GM03348 (cell line): ENCODE measurements around the gene ZNF438.
"Not testable (repeated sequence)": the region's sequence is repeated elsewhere in the genome, so short reads cannot be mapped to it uniquely, and the experiment has no call there.

Experiments
- DNase-seq: peaks from one replicate; pipeline ENCODE4 v3.0.0; 2012; ENCODE audit warnings: low spot score

The ZNF438 gene, protein sequence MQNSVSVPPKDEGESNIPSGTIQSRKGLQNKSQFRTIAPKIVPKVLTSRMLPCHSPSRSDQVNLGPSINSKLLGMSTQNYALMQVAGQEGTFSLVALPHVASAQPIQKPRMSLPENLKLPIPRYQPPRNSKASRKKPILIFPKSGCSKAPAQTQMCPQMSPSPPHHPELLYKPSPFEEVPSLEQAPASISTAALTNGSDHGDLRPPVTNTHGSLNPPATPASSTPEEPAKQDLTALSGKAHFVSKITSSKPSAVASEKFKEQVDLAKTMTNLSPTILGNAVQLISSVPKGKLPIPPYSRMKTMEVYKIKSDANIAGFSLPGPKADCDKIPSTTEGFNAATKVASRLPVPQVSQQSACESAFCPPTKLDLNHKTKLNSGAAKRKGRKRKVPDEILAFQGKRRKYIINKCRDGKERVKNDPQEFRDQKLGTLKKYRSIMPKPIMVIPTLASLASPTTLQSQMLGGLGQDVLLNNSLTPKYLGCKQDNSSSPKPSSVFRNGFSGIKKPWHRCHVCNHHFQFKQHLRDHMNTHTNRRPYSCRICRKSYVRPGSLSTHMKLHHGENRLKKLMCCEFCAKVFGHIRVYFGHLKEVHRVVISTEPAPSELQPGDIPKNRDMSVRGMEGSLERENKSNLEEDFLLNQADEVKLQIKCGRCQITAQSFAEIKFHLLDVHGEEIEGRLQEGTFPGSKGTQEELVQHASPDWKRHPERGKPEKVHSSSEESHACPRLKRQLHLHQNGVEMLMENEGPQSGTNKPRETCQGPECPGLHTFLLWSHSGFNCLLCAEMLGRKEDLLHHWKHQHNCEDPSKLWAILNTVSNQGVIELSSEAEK

DNA sequence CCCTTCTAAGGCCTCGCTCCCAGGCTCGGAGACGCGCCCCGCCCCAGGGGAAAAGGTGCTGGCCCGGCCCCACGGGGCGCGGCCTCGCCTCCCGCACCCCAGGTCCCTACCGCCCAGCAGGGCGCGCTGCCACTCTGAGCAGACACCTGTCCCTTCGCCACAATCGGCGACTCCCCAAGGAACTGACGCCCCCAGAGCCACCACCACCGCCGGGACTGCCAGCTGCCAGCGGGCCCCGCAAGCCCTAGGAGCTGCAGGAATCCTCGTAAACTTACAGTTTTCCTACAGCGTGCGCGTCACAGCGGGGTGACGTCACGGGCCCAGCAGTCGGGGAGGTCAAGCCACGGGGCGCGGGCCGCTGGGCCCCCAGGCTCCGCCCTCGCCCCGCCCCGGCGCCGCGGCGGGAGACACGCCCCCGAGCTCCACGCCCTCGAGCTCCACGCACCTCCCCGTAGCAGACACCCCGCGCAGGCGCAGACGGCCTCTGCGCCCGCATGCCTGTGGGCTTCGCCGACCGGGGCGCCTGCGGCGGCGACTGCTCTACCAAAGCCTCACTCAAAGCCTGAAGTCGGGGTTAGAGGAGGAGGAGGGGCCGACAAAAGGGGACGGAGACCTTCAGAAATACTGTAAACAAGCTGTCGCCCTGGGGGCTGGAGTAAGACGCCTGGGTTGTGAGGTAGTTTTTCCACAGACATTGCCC is at the start of gene ZNF438:
TSS of gene ZNF438 (minus strand) at position 308 of the 700 bp plus-strand sequence. CDS start 154,831 bp downstream, outside the sequence.
- DNase-seq = peak; percentile 99

DNA sequence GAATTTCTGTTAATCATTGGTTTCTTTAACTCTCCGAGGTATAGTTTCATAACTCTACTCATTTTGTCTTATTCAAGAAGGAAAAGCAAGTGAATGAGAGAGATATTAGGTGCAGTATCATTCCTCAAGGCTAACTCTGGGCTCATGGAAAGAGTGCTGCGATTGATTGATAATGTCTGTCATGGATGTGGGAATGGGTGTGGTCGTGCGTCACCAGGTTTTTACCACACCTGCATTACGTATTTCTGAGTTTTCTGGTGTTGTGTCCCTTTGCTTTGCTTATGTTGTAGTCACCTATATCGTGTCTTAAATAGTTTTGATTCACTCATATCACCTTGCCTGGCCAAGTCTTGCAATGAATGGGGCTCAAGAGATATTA is 44.9 kb upstream of the ZNF438 start:
- DNase-seq = no peak

- no peak for DNase-seq
Observed at GRCh38 chr10:31075881-31076609, 44.4 kb upstream of the ZNF438 start.

DNA sequence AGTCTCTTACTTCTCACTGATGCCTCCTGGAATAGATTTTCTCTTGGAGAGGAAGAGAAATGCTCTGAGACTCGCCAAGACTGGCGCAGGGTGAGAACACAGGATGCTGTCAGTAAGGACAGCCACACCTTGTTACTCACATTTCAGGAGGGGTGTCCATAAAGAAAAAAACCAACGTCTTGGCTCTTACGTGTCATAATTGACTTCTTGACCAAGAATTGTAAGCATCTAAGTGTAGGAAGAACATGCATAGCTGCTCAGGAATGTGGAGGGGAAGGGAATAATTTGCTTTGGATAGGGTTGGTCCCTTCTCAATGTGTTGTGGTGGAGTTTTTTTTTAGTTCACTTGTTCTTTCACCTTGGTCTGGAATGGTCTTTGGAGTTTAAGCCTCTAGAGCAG is 43.8 kb upstream of the ZNF438 start:
- peak; percentile 77 for DNase-seq

- DNase-seq = no peak
Observed at GRCh38 chr10:31074722-31075086, 43.0 kb upstream of the ZNF438 start.

DNA sequence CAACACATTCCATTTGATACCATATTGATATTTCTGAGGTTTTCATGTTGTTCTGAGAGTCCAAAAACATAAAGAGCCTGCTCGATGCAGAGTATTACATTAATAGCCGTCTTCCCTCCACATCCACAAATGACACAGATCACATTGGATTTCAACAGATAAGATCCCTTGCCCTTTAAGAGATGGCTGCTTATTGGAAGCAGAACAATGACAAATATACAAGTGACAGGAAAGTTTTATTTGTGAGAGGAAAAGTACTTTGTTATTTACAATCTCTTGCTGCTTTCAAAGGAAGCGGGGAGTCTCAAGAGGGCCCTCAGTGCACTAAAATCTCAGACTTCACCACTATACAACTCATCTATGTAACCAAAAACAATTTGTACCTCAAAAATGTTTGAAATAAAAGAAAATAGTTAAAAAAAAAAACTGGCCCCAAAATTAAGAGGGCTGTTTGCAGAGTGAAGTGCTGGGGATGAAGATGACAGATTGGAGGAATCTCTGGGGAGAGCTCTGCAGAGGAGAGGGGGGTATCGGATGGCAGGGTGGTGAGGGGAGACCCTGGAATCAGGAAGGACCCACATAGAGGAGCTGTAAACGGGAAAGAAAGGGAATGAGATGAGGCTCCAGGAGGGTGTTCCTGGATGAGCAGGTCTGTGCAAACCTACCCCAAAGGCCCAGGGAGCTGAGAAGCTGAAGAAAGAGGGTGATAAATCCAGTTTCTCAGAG is 42.5 kb upstream of the ZNF438 start:
- no peak for DNase-seq

- no peak for DNase-seq
Observed at GRCh38 chr10:31073211-31073610, 41.5 kb upstream of the ZNF438 start.

DNA sequence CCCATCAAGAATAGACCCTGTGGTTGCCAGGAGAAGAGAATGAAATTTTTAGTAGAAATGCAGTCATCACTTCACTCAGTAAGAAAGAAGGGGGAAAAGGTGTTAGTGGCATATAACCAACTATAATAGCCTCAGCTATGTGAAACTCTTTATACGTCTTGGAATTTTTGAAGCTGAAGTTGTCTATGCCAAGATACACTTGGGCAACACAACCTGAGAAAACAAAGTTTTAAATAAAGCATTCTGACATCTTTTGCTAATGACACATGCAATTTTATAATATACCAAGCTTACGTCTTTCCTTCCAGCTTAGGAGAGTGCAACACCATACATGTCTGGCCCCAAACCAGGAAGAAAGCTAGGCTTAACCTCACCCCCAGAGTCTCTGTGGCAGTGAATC is 40.8 kb upstream of the ZNF438 start:
- DNase-seq = no peak

DNA sequence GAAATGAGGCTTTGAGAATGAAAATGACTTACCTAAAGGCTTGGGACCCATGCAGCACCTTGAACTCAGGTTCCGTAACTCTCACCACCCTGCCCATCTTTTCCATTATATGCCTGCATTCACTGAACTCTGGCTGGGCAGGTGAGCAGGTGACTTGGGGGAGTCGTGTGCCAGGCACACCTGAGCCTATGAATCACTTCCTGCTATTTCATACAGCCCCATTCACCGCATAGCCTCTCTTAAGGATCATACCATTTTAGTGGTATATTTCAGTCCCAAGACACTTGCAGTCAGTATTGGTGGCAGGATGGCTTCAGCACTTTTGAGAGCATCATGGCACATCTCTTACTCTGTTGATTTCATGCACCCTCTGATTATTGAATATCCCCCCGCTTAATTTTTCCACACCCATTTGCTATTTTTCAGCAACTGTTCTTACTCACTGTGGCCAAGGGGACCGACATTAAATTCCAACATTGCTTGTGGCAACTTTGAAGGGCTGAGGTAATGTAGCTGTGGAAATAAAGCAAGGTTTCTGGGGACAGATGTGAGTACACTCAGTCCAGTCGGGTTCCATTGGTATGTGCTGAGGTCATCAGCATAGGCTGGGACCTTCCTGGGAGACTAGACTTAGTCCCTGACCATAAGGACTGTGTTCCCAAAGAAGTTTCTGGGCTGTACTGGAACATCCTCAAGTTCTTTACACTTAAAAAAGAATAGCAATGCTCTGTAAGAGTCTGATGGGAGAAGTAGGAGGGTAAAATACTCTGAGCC is 39.8 kb upstream of the ZNF438 start:
- DNase-seq = peak; percentile 57

DNA sequence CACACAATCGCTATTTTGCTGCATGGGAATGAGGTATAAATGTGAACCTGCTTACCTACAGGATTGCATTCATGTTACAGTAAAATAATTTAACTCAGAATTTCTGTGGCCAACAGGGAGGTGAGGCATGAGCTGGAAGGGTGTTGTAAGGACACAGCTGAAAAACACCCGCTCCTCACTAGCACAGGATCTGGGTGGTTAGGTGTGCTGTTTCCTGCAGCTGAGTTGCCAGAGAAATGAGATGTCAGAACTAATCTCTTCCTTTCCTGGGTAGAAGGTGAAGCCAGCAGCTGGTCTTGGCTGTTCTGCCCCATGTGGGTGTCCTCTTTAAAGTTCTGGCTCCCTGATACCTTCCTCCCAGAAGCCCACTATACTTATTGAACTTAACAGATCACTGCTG is 39.0 kb upstream of the ZNF438 start:
- no peak for DNase-seq

DNA sequence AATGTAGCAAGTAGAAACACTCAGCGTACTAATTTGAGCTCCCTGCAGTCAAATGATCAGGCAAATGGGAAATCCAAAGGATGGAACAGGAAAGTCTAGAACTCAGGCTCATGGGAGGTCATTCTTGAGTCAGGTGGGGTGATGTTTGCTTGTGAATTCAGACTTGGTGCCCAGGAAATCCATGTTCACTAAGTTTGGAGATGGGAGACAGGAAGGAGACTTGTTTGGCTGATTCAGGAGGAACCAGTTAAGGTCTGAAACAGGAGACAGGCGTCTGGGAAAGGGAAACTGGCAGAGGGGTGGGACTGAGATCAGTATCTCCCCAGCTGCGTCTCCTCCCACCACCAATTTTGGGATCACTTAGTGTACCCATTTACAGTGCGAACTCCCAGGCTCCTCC is 38.4 kb upstream of the ZNF438 start:
- no peak for DNase-seq

DNA sequence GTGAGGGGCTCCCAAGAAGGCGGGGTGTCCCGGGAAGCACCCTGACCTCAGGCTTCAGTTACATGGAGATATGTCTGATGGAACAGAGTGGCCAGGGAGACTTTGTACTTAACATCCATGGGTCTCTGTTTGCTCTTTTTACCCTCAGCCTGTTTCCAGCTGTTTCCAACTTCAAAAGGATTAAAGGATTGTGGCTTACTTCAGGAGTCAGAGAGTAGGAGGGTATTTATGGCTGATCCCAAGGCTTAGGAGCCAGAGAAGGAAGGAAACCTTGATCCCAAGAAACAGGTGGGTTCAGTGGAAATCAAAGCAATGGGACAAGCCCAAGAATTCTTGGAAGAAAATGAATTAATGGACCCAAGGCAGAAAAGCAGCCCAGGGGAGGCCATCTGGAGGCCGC is 37.7 kb upstream of the ZNF438 start:
- DNase-seq = no peak

DNA sequence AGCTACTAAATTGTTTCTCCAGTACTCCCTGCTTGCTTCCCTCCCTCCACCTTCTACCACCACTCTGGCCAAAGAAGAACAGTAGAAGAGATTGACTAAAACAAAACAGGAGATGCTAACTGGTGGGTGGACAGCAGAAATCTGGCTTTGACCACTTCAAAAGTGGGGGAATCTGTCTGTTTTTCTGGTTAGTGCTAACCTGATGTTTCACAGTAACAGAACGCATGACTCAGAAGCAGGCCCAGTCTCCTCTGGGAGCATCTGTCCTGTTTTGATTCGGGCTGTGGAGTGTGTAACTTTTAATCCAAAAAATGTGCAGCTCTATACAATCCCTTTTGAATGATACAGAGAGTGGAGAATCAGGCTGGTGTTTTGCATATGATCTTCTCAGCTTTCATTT is 32.7 kb upstream of the ZNF438 start:
- DNase-seq = peak; percentile 80

DNA sequence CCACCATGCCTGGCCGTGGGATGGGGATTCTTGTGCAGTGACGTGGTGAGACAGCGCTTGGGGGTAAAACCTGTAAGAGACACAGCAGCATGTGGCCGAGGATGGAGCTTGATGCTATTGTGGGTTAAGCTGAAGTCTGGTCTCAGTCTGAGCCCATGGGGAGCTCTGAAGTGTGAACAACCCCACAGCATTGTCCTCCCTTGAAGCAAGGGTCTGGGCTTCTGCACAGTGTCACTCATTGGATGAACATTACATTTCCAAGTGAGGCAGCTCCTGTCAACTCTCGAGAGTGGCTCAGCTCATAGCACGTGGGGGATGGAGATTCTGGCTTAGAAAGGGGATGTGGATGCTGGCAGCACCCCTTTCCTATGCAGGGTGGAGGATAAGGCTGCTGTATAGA is 32.2 kb upstream of the ZNF438 start:
- no peak for DNase-seq

DNA sequence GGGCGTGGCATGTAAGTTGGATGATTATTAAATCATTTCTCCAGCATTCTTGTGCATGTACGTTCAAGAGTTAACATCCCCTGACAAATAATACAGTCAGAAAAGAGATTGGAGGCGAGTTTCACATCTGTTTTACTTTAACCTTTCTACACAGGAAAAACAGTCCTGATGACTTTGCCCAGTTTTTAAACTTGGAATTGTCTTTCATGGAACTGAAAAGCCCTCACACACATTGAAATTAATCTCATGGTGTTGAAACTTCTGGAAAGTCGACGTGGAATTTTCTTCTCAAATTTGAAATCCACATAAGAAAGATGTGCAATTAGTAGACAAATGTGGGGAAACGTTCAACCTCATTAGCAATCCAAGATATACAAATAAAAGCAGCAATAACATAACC is 31.2 kb upstream of the ZNF438 start:
- DNase-seq = peak; percentile 48

DNA sequence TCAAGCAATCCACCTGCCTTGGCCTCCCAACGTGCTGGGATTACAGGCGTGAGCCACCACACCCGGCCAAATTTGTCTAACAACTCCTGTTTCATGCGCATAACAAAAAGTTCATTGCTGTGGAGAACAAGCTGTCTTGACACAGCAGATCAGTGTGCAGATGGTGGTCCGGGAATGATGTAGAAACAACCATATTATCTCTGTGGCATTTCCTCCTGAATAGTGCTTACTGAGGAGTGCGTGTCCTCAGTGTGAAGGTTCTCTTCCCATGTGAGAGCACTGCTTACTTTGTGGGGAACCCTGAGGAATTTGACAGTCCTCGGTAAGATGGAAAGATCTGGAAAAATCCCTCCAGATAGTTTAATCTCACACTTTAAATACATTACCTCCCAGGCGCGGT is 30.3 kb upstream of the ZNF438 start:
- DNase-seq = no peak

DNA sequence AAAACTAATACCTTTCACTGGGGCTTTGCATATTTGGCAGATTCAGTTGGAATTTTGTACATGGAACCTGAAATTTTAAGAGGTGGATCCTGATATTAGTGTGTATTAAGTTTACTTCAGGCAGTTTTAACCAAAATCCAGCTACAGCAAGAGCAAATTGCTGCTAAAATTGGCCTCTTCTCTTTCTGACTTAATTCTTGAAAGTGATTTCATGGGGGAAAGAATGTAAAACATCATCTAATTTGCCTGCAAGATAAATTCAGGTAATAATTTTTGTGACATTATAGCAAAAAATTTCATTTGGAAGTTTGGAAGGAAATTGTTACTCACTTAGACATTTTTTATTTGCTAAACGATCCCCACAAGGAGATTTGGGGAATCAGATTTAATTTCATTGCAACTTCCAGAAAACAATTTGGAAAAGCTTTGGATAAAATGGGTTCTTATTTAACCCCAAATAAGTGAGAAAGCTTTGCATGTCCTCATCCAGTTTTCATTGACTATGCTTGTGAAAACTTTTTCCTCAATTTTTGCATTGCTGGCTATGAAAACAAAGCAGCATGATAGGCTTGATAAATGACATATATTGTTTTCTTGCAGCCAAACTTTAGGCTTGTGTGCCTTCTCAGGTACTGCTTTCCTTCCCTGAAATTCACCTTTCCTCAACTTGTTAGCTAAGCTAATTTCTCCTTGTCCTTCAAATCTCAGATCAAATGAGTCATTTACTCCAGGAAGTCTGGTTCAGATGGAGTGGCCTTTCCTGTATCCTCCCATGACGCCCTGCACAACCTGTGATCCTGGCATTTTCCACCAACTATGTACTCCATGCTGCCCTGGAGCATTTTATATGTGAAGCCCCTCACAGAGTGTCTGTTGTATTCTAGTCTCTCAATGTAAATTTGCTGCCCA is 27.4 kb upstream of the ZNF438 start:
- DNase-seq = no peak

GRCh38 chr10:31056678-31057077 is 25.0 kb upstream of the ZNF438 start:
- DNase-seq = not testable (repeated sequence)

DNA sequence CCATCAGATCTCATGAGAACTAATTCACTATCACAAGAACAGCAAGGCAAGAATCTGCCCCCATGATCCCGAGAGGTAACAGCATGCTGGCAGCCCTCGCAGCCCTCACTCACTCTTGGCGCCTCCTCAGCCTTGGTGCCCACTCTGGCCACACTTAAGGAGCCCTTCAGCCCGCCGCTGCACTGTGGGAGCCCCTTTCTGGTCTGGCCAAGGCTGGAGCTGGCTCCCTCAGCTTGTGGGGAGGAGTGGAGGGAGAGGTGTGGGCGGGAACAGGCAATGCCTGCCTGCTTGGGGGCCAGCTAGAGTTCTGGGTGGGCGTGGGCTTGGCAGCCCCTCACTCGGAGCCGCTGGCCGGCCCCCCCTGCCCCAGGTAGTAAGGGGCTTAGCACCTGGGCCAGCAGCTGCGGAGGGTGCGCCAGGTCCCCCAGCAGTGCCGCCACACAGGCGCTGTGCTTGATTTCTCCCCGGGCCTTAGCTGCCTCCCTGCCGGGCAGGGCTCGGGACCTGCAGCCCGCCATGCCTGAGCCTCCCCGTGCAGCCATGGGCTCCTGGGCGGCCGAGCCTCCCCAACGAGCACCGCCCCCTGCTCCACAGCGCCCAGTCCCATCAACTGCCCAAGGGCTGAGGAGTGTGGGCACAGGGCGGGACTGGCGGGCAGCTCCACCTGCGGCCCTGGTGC is 24.0 kb upstream of the ZNF438 start:
- no peak for DNase-seq
